ENCODE data around the gene PKN2.

Gene PKN2

DNA sequence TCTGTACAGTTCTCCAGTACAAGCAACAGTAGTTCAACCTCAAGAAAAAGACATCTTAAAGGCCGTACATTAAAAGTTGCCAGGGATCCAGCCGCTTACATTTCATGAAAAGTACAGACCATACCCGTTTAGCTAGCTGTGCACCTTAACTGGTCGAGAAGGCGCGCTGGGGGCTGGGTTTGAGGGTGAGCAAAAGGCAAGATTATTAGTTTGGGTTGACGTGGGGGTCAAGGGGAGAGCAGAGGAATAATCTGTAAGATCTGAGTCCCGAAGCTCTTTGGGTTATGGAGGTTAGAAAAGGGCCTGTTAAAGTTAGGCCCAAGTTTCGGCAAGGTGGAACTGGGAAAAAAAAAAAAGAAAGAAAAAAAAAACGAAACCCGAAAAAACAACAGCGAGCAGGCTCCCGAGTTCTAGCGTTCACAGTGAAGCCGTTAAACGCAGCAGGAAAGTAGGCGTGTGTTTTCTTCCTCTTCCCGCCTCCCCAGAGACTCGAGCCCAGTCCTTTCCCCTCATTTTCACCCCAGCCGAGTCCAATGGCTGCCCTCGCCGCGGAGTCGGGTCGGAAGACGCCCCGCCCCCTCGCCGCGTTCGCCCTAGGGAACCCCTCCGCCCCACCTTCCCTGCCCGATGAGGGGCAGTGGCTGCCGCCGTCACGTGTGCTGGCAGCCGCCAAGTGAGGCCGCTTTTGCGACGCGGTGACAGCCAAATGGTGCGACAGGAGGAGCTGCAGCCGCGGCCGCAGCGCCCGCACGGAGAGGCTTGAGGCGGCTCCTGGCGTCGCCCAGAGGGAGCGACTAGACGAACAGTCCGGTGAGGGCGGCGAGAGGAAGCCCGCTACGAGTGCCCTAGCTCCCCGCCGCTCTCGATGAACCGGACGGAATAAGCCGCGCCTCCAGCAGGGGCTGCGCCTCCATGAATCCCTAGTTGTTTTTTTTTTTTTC, at the start of gene PKN2:
TSS of gene PKN2 (plus strand) at position 733 of the 941 bp plus-strand sequence. CDS start 308 bp downstream, outside the sequence.
- CTCF ChIA-PET: interaction anchor here (0.6 to 2.3 kb wide), 6 partner anchors 10 to 193 kb away, joined by 3 to 16 read pairs (median 3); no protein-coding TSS in a partner anchor
- POLR2A ChIA-PET: interaction anchor here (0.6 to 3.1 kb wide), 15 partner anchors 9 to 1355 kb away, joined by 3 to 34 read pairs (median 5); partner anchors contain the start of gene GTF2B
- no peaks in the 10 kb centered on the region for H3K9me3 ChIP-seq (ENCODE audit: control insufficient read depth, insufficient read depth, low read depth, low read length)
- peaks cover 2% of the 10 kb centered on the region; the same call in 1 of the 2 replicates for H3K4me1 ChIP-seq (ENCODE audit: control insufficient read depth, insufficient read depth, low read length)
- H3K27ac ChIP-seq (ENCODE audit: extremely low read depth, low read depth, low read length): peak within 1 kb of the TSS; percentile 97
- H3K4me3 ChIP-seq (ENCODE audit: low read depth, low read length): peak within 1 kb of the TSS; percentile 90
- peaks cover 0 to 6% of the 10 kb centered on the region in 2 experiments; a peak in 1 of 3 replicates for H3K36me3 ChIP-seq (ENCODE audit: control insufficient read depth in 2 of 2, insufficient read depth in 1 of 2, low read length in 2 of 2)
- TF ChIP-seq GLIS1 (tag by site-specific recombination; IDR thresholded peaks at IDR 0.05) (peak; percentile 72), ZNF140 (tag by site-specific recombination; IDR thresholded peaks at IDR 0.05) (no peak), ZBTB8A (tag by site-specific recombination; IDR thresholded peaks at IDR 0.05) (peak; percentile 79), ZNF155 (tag by site-specific recombination; IDR thresholded peaks at IDR 0.05) (no peak), ZNF530 (tag by site-specific recombination; IDR thresholded peaks at IDR 0.05; ENCODE audit: low read depth) (no peak), OSR2 (tag by site-specific recombination; IDR thresholded peaks at IDR 0.05) (peak; percentile 4; the same call in 1 of the 2 replicates), ZNF292 (tag by site-specific recombination; IDR thresholded peaks at IDR 0.05; ENCODE audit: borderline replicate concordance, low read depth) (no peak), ZNF585B (tag by site-specific recombination; IDR thresholded peaks at IDR 0.05) (no peak), TRIM28 (IDR thresholded peaks at IDR 0.05; ENCODE audit: borderline replicate concordance, low read length) (no peak), ZNF335 (tag by site-specific recombination; conservative IDR thresholded peaks at IDR 0.05) (peak; percentile 89), ZNF624 (tag by site-specific recombination; IDR thresholded peaks at IDR 0.05) (no peak), ZNF221 (tag by site-specific recombination; IDR thresholded peaks at IDR 0.05; ENCODE audit: borderline replicate concordance) (no peak), ZNF48 (tag by site-specific recombination; IDR thresholded peaks at IDR 0.05) (no peak), ZNF266 (tag by site-specific recombination; IDR thresholded peaks at IDR 0.05; ENCODE audit: low read depth) (no peak), HOXC10 (CRISPR knock-in tag; IDR thresholded peaks at IDR 0.05) (no peak), ZNF239 (tag by site-specific recombination; IDR thresholded peaks at IDR 0.05) (no peak), ZNF302 (tag by site-specific recombination; IDR thresholded peaks at IDR 0.05; ENCODE audit: low read depth) (no peak), KLF9 (tag by site-specific recombination; IDR thresholded peaks at IDR 0.05; ENCODE audit: low read depth) (peak; percentile 91), ZBTB1 (tag by site-specific recombination; IDR thresholded peaks at IDR 0.05) (0 out of 2 replicates have a peak, but pooled peaks have one; percentile 25), ZNF341 (tag by site-specific recombination; IDR thresholded peaks at IDR 0.05; ENCODE audit: low read depth) (no peak), ZNF473 (tag by site-specific recombination; IDR thresholded peaks at IDR 0.05) (no peak), ZNF776 (tag by site-specific recombination; IDR thresholded peaks at IDR 0.05; ENCODE audit: borderline replicate concordance) (no peak), ZNF211 (tag by site-specific recombination; IDR thresholded peaks at IDR 0.05; ENCODE audit: low read depth) (no peak), SCRT1 (tag by site-specific recombination; IDR thresholded peaks at IDR 0.05; ENCODE audit: borderline replicate concordance) (no peak), ZNF146 (tag by site-specific recombination; IDR thresholded peaks at IDR 0.05) (no peak)
- TF ChIP-seq, protein P1, sequence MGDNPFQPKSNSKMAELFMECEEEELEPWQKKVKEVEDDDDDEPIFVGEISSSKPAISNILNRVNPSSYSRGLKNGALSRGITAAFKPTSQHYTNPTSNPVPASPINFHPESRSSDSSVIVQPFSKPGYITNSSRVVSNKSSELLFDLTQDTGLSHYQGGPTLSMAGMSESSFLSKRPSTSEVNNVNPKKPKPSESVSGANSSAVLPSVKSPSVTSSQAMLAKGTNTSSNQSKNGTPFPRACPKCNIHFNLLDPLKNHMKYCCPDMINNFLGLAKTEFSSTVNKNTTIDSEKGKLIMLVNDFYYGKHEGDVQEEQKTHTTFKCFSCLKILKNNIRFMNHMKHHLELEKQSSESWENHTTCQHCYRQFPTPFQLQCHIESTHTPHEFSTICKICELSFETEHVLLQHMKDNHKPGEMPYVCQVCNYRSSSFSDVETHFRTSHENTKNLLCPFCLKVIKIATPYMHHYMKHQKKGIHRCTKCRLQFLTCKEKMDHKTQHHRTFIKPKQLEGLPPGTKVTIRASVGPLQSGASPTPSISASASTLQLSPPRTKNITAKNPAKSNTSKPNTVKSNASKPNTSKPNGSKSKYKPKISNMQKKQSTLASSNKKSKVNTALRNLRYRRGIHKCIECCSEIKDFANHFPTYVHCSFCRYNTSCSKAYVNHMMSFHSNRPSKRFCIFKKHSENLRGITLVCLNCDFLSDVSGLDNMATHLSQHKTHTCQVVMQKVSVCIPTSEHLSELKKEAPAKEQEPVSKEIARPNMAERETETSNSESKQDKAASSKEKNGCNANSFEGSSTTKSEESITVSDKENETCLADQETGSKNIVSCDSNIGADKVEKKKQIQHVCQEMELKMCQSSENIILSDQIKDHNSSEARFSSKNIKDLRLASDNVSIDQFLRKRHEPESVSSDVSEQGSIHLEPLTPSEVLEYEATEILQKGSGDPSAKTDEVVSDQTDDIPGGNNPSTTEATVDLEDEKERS (tag by site-specific recombination; IDR thresholded peaks at IDR 0.05): no peak
- TF ChIP-seq, protein P2, sequence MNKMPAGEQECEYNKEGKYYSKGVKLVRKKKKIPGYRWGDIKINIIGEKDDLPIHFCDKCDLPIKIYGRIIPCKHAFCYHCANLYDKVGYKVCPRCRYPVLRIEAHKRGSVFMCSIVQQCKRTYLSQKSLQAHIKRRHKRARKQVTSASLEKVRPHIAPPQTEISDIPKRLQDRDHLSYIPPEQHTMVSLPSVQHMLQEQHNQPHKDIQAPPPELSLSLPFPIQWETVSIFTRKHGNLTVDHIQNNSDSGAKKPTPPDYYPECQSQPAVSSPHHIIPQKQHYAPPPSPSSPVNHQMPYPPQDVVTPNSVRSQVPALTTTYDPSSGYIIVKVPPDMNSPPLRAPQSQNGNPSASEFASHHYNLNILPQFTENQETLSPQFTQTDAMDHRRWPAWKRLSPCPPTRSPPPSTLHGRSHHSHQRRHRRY (tag by site-specific recombination; IDR thresholded peaks at IDR 0.05): no peak
- TF ChIP-seq, protein P3, sequence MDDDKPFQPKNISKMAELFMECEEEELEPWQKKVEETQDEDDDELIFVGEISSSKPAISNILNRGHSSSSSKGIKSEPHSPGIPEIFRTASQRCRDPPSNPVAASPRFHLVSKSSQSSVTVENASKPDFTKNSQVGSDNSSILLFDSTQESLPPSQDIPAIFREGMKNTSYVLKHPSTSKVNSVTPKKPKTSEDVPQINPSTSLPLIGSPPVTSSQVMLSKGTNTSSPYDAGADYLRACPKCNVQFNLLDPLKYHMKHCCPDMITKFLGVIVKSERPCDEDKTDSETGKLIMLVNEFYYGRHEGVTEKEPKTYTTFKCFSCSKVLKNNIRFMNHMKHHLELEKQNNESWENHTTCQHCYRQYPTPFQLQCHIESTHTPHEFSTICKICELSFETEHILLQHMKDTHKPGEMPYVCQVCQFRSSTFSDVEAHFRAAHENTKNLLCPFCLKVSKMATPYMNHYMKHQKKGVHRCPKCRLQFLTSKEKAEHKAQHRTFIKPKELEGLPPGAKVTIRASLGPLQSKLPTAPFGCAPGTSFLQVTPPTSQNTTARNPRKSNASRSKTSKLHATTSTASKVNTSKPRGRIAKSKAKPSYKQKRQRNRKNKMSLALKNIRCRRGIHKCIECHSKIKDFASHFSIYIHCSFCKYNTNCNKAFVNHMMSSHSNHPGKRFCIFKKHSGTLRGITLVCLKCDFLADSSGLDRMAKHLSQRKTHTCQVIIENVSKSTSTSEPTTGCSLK (tag by site-specific recombination; IDR thresholded peaks at IDR 0.05): no peak
- TF ChIP-seq, protein P4, sequence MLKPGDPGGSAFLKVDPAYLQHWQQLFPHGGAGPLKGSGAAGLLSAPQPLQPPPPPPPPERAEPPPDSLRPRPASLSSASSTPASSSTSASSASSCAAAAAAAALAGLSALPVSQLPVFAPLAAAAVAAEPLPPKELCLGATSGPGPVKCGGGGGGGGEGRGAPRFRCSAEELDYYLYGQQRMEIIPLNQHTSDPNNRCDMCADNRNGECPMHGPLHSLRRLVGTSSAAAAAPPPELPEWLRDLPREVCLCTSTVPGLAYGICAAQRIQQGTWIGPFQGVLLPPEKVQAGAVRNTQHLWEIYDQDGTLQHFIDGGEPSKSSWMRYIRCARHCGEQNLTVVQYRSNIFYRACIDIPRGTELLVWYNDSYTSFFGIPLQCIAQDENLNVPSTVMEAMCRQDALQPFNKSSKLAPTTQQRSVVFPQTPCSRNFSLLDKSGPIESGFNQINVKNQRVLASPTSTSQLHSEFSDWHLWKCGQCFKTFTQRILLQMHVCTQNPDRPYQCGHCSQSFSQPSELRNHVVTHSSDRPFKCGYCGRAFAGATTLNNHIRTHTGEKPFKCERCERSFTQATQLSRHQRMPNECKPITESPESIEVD (tag by site-specific recombination; IDR thresholded peaks at IDR 0.05): 0 out of 2 replicates have a peak, but pooled peaks have one; percentile 9

All from HEK293 (cell line).